K562 (cell line): ENCODE data around the gene LPIN1. TPM values are rescaled to one million over a fixed set of nuclear protein-coding genes. Genes with fewer than 3 reads are reported as not detected.

Source experiments
- CREM ChIP-seq: IDR thresholded peaks from 2 replicates; pipeline ENCODE4 v1.6.1; 2014; ENCODE audit warnings: antibody characterized with exemption, low read depth
- NCOR1 ChIP-seq: fragments of 450-650 bp; IDR thresholded peaks from 2 replicates; pipeline ENCODE4 v1.6.1; 2016; ENCODE audit warnings: mild to moderate bottlenecking, moderate library complexity
- SOX6 ChIP-seq: fragments of 450-650 bp; IDR thresholded peaks from 2 replicates; pipeline ENCODE4 v1.6.1; 2014; ENCODE audit warnings: mild to moderate bottlenecking
- SP1 ChIP-seq: sonication (generic); formaldehyde crosslinking; IDR thresholded peaks from 2 replicates; pipeline ENCODE4 v1.8.1; 2022; ENCODE audit warnings: mild to moderate bottlenecking, missing genetic modification reagents
- ZNF140 ChIP-seq: fragments of 250-450 bp; sonication (Bioruptor Pico); IDR thresholded peaks from 2 replicates; pipeline ENCODE4 v1.8.0; 2021; ENCODE audit warnings: moderate library complexity, mild to moderate bottlenecking, inconsistent platforms
- polyA plus RNA-seq, 8 experiments: library from polyadenylated mRNA; depleted of rRNA in 4 of 8; stranded (reverse) in 5 of 8; unstranded in 3 of 8; fragments of >200 nt; fragmentation: Nextera tagmentation in 2 of 8; fragmentation: Illumina TruSeq in 1 of 8; extraction: Ambion mirVana in 2 of 8; extraction: Trizol in 1 of 8; gene quantifications; 2 replicates each; pipeline versions ENCODE4 v1.2.1 to v1.2.3, GENCODE V29; 2011 to 2014; ENCODE audit warnings: inconsistent platforms in 1 of 8, missing spikeins in 1 of 8
- total RNA-seq, 7 experiments: library from RNA; depleted of rRNA in 6 of 7; stranded (reverse); fragments of >200 nt in 6 of 7; fragmentation: Illumina TruSeq in 2 of 7; extraction: Trizol in 2 of 7; gene quantifications; 2 replicates each; pipeline versions ENCODE4 v1.2.1 to v1.2.3, GENCODE V29; 2011 to 2021; ENCODE audit warnings: low replicate concordance in 1 of 7
- TF ChIP-seq, protein P1 (sequence below): fragments of 450-650 bp; IDR thresholded peaks from 2 replicates; pipeline ENCODE4 v1.6.1; 2016; ENCODE audit warnings: mild to moderate bottlenecking, moderate library complexity
- TF ChIP-seq, protein P2 (sequence below): sonication (generic); formaldehyde crosslinking; IDR thresholded peaks from 2 replicates; pipeline ENCODE4 v1.8.0; 2022; ENCODE audit warnings: mild to moderate bottlenecking, missing genetic modification reagents
- TF ChIP-seq, protein P3 (sequence below), 3 experiments: IDR thresholded peaks in 2 of 3; conservative IDR thresholded peaks in 1 of 3; 2 replicates each; pipeline ENCODE4 v1.5.1; 2011 to 2012; ENCODE audit warnings: low read length in 3 of 3, mild to moderate bottlenecking in 3 of 3, control low read depth in 2 of 3, improper control_type of control experiment in 1 of 3, inconsistent platforms in 1 of 3, low read depth in 1 of 3, mixed read lengths in 1 of 3, moderate library complexity in 1 of 3; ENCODE audit not compliant: insufficient read depth in 2 of 3

Gene LPIN1
- total and polyA plus RNA-seq, 9 of the 15 experiments (the other 6 are each of a cell fraction or from before 2014, with no cell fraction given): 9.2 to 84.0 (median 27.8) TPM

DNA sequence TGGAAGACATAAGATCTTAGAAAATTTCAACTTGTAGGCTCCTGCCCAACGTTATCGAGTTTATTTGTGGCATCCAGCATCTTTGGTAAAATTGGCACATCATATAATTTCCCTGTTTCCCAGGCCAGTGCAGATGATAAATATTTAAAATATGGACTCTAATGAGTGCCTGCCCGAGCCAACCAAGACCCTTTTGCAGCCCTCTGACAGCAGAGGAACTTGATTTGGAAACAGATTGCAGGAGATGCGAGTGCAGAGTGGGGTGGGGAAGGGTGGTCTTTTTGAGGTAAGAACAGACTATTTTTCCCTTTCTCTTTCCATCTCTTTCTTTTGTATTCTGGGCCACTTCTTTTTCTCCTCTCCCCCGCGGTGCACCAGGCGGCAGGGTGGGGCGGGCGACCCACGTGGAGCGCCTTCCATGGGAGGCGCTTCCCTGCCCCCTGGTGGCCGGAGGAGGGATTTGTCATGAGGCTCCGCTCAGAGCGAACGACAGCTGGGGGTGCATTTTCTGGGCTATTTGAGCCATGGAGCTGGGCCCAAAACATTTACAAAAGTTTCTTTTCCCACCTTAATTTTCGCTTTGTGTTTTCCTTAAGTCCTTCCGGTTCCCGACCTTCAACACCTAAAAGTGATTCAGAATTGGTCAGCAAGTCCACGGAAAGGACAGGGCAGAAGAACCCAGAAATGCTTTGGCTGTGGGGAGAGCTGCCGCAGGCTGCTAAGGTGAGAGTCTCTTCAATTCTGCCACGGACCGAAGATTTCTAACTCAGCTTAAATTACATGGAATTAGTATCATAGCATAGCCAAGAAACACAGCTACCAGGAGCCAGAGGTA lies 32.7 kb downstream of the LPIN1 start (continued):
- TF ChIP-seq, protein P1, sequence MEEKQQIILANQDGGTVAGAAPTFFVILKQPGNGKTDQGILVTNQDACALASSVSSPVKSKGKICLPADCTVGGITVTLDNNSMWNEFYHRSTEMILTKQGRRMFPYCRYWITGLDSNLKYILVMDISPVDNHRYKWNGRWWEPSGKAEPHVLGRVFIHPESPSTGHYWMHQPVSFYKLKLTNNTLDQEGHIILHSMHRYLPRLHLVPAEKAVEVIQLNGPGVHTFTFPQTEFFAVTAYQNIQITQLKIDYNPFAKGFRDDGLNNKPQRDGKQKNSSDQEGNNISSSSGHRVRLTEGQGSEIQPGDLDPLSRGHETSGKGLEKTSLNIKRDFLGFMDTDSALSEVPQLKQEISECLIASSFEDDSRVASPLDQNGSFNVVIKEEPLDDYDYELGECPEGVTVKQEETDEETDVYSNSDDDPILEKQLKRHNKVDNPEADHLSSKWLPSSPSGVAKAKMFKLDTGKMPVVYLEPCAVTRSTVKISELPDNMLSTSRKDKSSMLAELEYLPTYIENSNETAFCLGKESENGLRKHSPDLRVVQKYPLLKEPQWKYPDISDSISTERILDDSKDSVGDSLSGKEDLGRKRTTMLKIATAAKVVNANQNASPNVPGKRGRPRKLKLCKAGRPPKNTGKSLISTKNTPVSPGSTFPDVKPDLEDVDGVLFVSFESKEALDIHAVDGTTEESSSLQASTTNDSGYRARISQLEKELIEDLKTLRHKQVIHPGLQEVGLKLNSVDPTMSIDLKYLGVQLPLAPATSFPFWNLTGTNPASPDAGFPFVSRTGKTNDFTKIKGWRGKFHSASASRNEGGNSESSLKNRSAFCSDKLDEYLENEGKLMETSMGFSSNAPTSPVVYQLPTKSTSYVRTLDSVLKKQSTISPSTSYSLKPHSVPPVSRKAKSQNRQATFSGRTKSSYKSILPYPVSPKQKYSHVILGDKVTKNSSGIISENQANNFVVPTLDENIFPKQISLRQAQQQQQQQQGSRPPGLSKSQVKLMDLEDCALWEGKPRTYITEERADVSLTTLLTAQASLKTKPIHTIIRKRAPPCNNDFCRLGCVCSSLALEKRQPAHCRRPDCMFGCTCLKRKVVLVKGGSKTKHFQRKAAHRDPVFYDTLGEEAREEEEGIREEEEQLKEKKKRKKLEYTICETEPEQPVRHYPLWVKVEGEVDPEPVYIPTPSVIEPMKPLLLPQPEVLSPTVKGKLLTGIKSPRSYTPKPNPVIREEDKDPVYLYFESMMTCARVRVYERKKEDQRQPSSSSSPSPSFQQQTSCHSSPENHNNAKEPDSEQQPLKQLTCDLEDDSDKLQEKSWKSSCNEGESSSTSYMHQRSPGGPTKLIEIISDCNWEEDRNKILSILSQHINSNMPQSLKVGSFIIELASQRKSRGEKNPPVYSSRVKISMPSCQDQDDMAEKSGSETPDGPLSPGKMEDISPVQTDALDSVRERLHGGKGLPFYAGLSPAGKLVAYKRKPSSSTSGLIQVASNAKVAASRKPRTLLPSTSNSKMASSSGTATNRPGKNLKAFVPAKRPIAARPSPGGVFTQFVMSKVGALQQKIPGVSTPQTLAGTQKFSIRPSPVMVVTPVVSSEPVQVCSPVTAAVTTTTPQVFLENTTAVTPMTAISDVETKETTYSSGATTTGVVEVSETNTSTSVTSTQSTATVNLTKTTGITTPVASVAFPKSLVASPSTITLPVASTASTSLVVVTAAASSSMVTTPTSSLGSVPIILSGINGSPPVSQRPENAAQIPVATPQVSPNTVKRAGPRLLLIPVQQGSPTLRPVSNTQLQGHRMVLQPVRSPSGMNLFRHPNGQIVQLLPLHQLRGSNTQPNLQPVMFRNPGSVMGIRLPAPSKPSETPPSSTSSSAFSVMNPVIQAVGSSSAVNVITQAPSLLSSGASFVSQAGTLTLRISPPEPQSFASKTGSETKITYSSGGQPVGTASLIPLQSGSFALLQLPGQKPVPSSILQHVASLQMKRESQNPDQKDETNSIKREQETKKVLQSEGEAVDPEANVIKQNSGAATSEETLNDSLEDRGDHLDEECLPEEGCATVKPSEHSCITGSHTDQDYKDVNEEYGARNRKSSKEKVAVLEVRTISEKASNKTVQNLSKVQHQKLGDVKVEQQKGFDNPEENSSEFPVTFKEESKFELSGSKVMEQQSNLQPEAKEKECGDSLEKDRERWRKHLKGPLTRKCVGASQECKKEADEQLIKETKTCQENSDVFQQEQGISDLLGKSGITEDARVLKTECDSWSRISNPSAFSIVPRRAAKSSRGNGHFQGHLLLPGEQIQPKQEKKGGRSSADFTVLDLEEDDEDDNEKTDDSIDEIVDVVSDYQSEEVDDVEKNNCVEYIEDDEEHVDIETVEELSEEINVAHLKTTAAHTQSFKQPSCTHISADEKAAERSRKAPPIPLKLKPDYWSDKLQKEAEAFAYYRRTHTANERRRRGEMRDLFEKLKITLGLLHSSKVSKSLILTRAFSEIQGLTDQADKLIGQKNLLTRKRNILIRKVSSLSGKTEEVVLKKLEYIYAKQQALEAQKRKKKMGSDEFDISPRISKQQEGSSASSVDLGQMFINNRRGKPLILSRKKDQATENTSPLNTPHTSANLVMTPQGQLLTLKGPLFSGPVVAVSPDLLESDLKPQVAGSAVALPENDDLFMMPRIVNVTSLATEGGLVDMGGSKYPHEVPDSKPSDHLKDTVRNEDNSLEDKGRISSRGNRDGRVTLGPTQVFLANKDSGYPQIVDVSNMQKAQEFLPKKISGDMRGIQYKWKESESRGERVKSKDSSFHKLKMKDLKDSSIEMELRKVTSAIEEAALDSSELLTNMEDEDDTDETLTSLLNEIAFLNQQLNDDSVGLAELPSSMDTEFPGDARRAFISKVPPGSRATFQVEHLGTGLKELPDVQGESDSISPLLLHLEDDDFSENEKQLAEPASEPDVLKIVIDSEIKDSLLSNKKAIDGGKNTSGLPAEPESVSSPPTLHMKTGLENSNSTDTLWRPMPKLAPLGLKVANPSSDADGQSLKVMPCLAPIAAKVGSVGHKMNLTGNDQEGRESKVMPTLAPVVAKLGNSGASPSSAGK: peak; percentile 50; the same call in 1 of the 2 replicates
- peak; percentile 46; the same call in 1 of the 2 replicates for TF ChIP-seq SP1
- TF ChIP-seq, protein P2, sequence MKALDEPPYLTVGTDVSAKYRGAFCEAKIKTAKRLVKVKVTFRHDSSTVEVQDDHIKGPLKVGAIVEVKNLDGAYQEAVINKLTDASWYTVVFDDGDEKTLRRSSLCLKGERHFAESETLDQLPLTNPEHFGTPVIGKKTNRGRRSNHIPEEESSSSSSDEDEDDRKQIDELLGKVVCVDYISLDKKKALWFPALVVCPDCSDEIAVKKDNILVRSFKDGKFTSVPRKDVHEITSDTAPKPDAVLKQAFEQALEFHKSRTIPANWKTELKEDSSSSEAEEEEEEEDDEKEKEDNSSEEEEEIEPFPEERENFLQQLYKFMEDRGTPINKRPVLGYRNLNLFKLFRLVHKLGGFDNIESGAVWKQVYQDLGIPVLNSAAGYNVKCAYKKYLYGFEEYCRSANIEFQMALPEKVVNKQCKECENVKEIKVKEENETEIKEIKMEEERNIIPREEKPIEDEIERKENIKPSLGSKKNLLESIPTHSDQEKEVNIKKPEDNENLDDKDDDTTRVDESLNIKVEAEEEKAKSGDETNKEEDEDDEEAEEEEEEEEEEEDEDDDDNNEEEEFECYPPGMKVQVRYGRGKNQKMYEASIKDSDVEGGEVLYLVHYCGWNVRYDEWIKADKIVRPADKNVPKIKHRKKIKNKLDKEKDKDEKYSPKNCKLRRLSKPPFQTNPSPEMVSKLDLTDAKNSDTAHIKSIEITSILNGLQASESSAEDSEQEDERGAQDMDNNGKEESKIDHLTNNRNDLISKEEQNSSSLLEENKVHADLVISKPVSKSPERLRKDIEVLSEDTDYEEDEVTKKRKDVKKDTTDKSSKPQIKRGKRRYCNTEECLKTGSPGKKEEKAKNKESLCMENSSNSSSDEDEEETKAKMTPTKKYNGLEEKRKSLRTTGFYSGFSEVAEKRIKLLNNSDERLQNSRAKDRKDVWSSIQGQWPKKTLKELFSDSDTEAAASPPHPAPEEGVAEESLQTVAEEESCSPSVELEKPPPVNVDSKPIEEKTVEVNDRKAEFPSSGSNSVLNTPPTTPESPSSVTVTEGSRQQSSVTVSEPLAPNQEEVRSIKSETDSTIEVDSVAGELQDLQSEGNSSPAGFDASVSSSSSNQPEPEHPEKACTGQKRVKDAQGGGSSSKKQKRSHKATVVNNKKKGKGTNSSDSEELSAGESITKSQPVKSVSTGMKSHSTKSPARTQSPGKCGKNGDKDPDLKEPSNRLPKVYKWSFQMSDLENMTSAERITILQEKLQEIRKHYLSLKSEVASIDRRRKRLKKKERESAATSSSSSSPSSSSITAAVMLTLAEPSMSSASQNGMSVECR: peak; percentile 63; the same call in 1 of the 2 replicates
- peak; percentile 69 for TF ChIP-seq CREM
- TF ChIP-seq, protein P3, sequence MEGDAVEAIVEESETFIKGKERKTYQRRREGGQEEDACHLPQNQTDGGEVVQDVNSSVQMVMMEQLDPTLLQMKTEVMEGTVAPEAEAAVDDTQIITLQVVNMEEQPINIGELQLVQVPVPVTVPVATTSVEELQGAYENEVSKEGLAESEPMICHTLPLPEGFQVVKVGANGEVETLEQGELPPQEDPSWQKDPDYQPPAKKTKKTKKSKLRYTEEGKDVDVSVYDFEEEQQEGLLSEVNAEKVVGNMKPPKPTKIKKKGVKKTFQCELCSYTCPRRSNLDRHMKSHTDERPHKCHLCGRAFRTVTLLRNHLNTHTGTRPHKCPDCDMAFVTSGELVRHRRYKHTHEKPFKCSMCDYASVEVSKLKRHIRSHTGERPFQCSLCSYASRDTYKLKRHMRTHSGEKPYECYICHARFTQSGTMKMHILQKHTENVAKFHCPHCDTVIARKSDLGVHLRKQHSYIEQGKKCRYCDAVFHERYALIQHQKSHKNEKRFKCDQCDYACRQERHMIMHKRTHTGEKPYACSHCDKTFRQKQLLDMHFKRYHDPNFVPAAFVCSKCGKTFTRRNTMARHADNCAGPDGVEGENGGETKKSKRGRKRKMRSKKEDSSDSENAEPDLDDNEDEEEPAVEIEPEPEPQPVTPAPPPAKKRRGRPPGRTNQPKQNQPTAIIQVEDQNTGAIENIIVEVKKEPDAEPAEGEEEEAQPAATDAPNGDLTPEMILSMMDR (IDR thresholded peaks at IDR 0.05 in 2 of 3, conservative IDR thresholded peaks at IDR 0.05 in 1 of 3; ENCODE audit: insufficient read depth in 2 of 3, low read depth in 1 of 3, low read length in 3 of 3): peak; percentile 93 to 98 (median 94)
- 0 out of 2 replicates have a peak, but pooled peaks have one; percentile 15 for TF ChIP-seq SOX6
- TF ChIP-seq ZNF140 (CRISPR knock-in tag): no peak
- TF ChIP-seq NCOR1: no peak
